ENCODE measurements around the gene SEC11C.

- no peak for TF ChIP-seq RNF2 (IDR thresholded peaks at IDR 0.05; ENCODE audit: borderline replicate concordance, low read depth)
- no peak for TF ChIP-seq POLR2AphosphoS2 (conservative IDR thresholded peaks at IDR 0.05; ENCODE audit: low read length)
- peak; percentile 71 for TF ChIP-seq MAX (IDR thresholded peaks at IDR 0.05)
- no peak for TF ChIP-seq SMC3 (IDR thresholded peaks at IDR 0.05)
- TF ChIP-seq REST (IDR thresholded peaks at IDR 0.05), result no peak
- TF ChIP-seq MAZ (IDR thresholded peaks at IDR 0.05; ENCODE audit: borderline replicate concordance, low read depth, low read length), result no peak
- TF ChIP-seq RAD21 (conservative IDR thresholded peaks at IDR 0.05 in 1 of 2, IDR thresholded peaks at IDR 0.05 in 1 of 2), result no peak
- TF ChIP-seq CTCF (IDR thresholded peaks at IDR 0.05), result no peak
- TF ChIP-seq MYC (IDR thresholded peaks at IDR 0.05; ENCODE audit: borderline replicate concordance, low read length), result no peak
- TF ChIP-seq PBX3 (IDR thresholded peaks at IDR 0.05), result no peak
- TF ChIP-seq USF2 (IDR thresholded peaks at IDR 0.05), result peak; percentile 93
- TF ChIP-seq PHF8 (IDR thresholded peaks at IDR 0.05; ENCODE audit: borderline replicate concordance, low read depth), result peak; percentile 28; the same call in 1 of the 2 replicates
- TF ChIP-seq POLR2A (IDR thresholded peaks at IDR 0.05; ENCODE audit: low read length), result peak; percentile 36; the same call in 1 of the 2 replicates
- TF ChIP-seq NR3C1 (IDR thresholded peaks at IDR 0.05), result no peak
Observed at GRCh38 chr18:59139615-59140301, at the start of gene SEC11C.
